ENCODE data around the gene SLC7A14. TPM values are rescaled to one million over a fixed set of nuclear protein-coding genes. Genes with fewer than 3 reads are reported as not detected.

SLC7A14 gene
- total RNA-seq, 1 experiment from 2014 or later: not detected

DNA sequence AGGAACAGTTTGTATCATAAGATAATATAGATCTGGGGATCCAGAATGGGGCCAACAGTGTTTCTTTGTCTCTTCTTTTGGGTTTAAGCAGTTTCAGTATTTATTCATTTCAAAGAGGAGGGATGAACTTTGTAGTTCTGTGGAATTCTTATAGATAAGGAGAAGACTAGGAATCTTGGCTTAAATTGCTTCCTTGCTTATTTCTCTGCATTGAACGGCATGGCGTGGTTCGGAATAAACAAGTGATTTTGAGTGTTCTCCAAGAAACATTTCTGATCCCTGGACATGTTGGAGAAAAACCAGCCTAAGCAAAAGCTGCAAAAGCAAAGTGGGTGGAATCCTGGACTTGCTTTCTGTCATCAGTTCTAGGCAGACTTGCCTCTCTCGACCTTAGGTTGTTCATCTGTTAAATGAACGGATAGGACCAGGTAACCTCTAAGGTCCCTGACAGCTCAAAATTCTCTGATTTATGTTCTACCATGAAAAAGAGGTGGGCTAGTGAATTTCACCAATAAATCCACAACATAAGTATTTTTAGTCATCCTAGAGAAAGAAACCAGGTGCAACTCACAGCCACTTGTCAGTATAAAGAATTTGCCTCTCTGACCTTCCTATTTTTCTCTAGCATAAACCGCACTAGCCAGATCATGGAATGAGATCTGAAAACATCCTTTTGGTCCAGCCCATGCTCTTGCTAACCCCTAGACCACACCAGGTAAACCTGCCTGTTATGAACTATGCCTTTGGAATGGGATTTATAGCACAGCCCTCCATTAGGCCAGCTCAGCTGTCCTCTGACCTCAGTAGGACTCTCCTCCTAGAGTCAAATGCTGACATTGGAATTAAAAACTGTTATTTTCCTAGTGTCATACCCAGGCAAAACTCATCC is 88.4 kb downstream of the SLC7A14 start:
- ChIA-PET POLR2A (ENCODE audit: unreplicated experiment) (interaction anchor here (0.5 kb wide), 1 partner anchor 14 kb away, joined by 3 read pairs; no protein-coding TSS in a partner anchor), CTCF (no interaction called here)
- no peak overlapping the region for H2AFZ ChIP-seq (ENCODE audit: low read length)
- H3K4me3 ChIP-seq (ENCODE audit: low read length): no peak overlapping the region
- H3K27me3 ChIP-seq (ENCODE audit: low read length): no peaks in the 10 kb centered on the region
- no peaks in the 10 kb centered on the region for H3K9me2 ChIP-seq (replicated peaks; ENCODE audit: low read length)
- H3K9ac ChIP-seq (ENCODE audit: low read length): no peak overlapping the region
- DNase-seq: no peak
- no peaks in the 10 kb centered on the region for H3K9me3 ChIP-seq (ENCODE audit: low read length)
- no peaks in the 10 kb centered on the region for H3K79me2 ChIP-seq (ENCODE audit: low read length)
- intact Hi-C loops (cut with micrococcal nuclease): no loop called here
- no peak for ATAC-seq
- no peaks in the 10 kb centered on the region for H4K20me1 ChIP-seq (ENCODE audit: low read length)
- no peaks in the 10 kb centered on the region for H3K36me3 ChIP-seq (ENCODE audit: low read depth, low read length)
- no peak overlapping the region for H3K4me2 ChIP-seq (ENCODE audit: low read length)
- H3K4me1 ChIP-seq (ENCODE audit: insufficient read depth, low read length): no peaks in the 10 kb centered on the region
- H3K27ac ChIP-seq (ENCODE audit: low read length): no peak overlapping the region
- H3F3A ChIP-seq (ENCODE audit: low read length, unreplicated experiment): no peaks in the 10 kb centered on the region
- TF ChIP-seq, protein P1, sequence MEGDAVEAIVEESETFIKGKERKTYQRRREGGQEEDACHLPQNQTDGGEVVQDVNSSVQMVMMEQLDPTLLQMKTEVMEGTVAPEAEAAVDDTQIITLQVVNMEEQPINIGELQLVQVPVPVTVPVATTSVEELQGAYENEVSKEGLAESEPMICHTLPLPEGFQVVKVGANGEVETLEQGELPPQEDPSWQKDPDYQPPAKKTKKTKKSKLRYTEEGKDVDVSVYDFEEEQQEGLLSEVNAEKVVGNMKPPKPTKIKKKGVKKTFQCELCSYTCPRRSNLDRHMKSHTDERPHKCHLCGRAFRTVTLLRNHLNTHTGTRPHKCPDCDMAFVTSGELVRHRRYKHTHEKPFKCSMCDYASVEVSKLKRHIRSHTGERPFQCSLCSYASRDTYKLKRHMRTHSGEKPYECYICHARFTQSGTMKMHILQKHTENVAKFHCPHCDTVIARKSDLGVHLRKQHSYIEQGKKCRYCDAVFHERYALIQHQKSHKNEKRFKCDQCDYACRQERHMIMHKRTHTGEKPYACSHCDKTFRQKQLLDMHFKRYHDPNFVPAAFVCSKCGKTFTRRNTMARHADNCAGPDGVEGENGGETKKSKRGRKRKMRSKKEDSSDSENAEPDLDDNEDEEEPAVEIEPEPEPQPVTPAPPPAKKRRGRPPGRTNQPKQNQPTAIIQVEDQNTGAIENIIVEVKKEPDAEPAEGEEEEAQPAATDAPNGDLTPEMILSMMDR (conservative IDR thresholded peaks at IDR 0.05; ENCODE audit: low read depth, low read length): no peak
- TF ChIP-seq EZH2phosphoT487 (IDR thresholded peaks at IDR 0.05; ENCODE audit: borderline replicate concordance, low read length) (no peak), EZH2 (IDR thresholded peaks at IDR 0.05; ENCODE audit: low read length, unreplicated experiment) (no peak)
- no TSS peak for BruUV-seq (replicated peaks)

DNA sequence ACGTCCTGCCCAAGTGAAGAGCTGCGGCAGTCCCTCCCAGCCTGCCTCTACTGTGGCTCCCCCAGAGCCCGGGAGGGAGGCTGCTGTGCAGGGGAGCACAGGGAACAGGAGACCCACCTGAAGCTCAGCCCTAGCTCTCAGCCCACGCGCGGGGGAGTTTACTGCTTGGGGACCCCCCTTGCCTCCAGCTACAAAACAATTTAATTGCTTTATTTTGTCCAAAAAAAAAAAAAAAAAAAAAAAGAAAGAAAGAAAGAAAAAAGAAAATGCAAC is 89.1 kb downstream of the SLC7A14 start:
- TF ChIP-seq, protein P1 (conservative IDR thresholded peaks at IDR 0.05; ENCODE audit: low read depth, low read length): no peak
- ATAC-seq (no peak), DNase-seq (no peak)
- Histone ChIP-seq H3K79me2 (ENCODE audit: low read length) (no peaks in the 10 kb centered on the region), H3K36me3 (ENCODE audit: low read depth, low read length) (no peaks in the 10 kb centered on the region), H3K9ac (ENCODE audit: low read length) (no peak overlapping the region), H4K20me1 (ENCODE audit: low read length) (no peaks in the 10 kb centered on the region), H3K4me3 (ENCODE audit: low read length) (no peak overlapping the region), H3K9me2 (replicated peaks; ENCODE audit: low read length) (no peaks in the 10 kb centered on the region), H3K9me3 (ENCODE audit: low read length) (no peaks in the 10 kb centered on the region), H3K4me2 (ENCODE audit: low read length) (no peak overlapping the region), H3F3A (ENCODE audit: low read length, unreplicated experiment) (no peaks in the 10 kb centered on the region), H3K4me1 (ENCODE audit: insufficient read depth, low read length) (no peaks in the 10 kb centered on the region), H3K27ac (ENCODE audit: low read length) (no peak overlapping the region), H2AFZ (ENCODE audit: low read length) (no peak overlapping the region), H3K27me3 (ENCODE audit: low read length) (no peaks in the 10 kb centered on the region)
- CTCF ChIA-PET: no interaction called here
- no TSS peak for BruUV-seq (replicated peaks)
- intact Hi-C loops (cut with micrococcal nuclease): no loop called here
- POLR2A ChIA-PET (ENCODE audit: unreplicated experiment): no interaction called here

DNA sequence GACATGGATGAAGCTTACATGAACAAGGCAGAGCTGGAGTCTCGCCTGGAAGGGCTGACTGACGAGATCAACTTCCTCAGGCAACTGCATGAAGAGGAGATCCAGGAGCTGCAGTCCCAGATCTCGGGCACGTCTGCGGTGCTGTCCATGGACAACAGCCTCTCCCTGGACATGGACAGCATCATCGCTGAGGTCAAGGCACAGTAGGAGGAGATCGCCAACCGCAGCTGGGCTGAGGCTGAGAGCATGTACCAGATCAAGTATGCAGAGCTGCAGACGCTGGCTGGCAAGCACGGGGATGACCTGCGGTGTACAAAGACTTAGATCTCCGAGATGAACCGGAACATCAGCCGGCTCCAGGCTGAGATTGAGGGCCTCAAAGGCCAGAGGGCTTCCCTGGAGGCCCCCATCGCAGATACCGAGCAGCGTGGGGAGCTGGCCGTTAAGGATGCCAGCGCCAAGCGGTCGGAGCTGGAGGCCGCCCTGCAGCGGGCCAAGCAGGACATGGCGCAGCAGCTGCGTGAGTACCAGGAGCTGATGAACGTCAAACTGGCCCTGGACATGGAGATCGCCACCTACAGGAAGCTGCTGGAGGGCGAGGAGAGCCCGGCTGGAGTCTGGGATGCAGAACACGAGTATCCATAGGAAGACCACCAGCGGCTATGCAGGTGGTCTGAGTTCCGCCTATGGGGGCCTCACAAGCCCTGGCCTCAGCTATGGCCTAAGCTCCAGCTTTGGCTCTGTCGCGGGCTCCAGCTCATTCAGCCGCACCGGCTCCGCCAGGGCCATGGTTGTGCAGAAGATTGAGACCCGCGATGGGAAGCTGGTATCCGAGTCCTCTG is 89.6 kb downstream of the SLC7A14 start:
- no peaks in the 10 kb centered on the region for H3K36me3 ChIP-seq (ENCODE audit: low read depth, low read length)
- POLR2A ChIA-PET (ENCODE audit: unreplicated experiment): no interaction called here
- no peak overlapping the region for H3K4me2 ChIP-seq (ENCODE audit: low read length)
- H3F3A ChIP-seq (ENCODE audit: low read length, unreplicated experiment): no peaks in the 10 kb centered on the region
- CTCF ChIA-PET: no interaction called here
- H3K4me3 ChIP-seq (ENCODE audit: low read length): no peak overlapping the region
- no peaks in the 10 kb centered on the region for H3K4me1 ChIP-seq (ENCODE audit: insufficient read depth, low read length)
- DNase-seq: no peak
- no peak overlapping the region for H3K9ac ChIP-seq (ENCODE audit: low read length)
- no peak overlapping the region for H3K27ac ChIP-seq (ENCODE audit: low read length)
- intact Hi-C loops (cut with micrococcal nuclease): no loop called here
- BruUV-seq (replicated peaks): no TSS peak
- no peak for ATAC-seq
- no peaks in the 10 kb centered on the region for H3K9me2 ChIP-seq (replicated peaks; ENCODE audit: low read length)
- H3K79me2 ChIP-seq (ENCODE audit: low read length): no peaks in the 10 kb centered on the region
- H2AFZ ChIP-seq (ENCODE audit: low read length): no peak overlapping the region
- no peaks in the 10 kb centered on the region for H3K9me3 ChIP-seq (ENCODE audit: low read length)
- TF ChIP-seq, protein P1 (conservative IDR thresholded peaks at IDR 0.05; ENCODE audit: low read depth, low read length): 0 out of 2 replicates have a peak, but pooled peaks have one; percentile 23
- TF ChIP-seq EZH2 (IDR thresholded peaks at IDR 0.05; ENCODE audit: low read length, unreplicated experiment): no peak
- H4K20me1 ChIP-seq (ENCODE audit: low read length): no peaks in the 10 kb centered on the region
- no peaks in the 10 kb centered on the region for H3K27me3 ChIP-seq (ENCODE audit: low read length)

All from PC-3 (cell line).